Endothelial cell of umbilical vein (primary cell): ENCODE results near the gene HOXB7. TPM values are rescaled to one million over a fixed set of nuclear protein-coding genes. Genes with fewer than 3 reads are reported as not detected.

Experiments used
- BruUV-seq: library from RNA; stranded (reverse); fragments of 400-500 nt; replicated peaks from 2 replicates; lab custom pipeline; 2021; lab: Mats Ljungman, UMichigan
- CTCF ChIA-PET: fragments of 300-600, 350-600 bp; sonication (Branson Sonifier 250); formaldehyde crosslinking; loops from one replicate; lab custom pipeline; 2021; ENCODE audit warnings: antibody characterized with exemption, inconsistent platforms; lab: Charles Lee
- POLR2A ChIA-PET: fragments of 300-600, 350-600 bp; sonication (Branson Sonifier 250); formaldehyde crosslinking; loops from one replicate; lab custom pipeline; 2021; ENCODE audit warnings: antibody characterized with exemption, inconsistent platforms; lab: Charles Lee
- DNase-seq: peaks from one replicate; pipeline ENCODE4 v3.0.0-alpha.2; 2011; ENCODE audit warnings: low read depth, low spot score
- FAIRE-seq: peaks from 2 replicates; lab custom pipeline; 2011; peaks lifted over from hg19 to GRCh38; lab: Jason Lieb, UNC
- H2AFZ ChIP-seq: 2 replicates; pipeline ENCODE4 v1.6.0; 2012; ENCODE audit warnings: low read depth, low read length, control low read depth, inconsistent platforms
- H3K27ac ChIP-seq: 2 replicates; pipeline ENCODE4 v1.5.1; 2011; ENCODE audit warnings: low read depth, mild to moderate bottlenecking, control low read depth, low read length, moderate library complexity; ENCODE audit not compliant: insufficient read depth
- H3K27me3 ChIP-seq, 2 experiments: 2 replicates each; pipeline versions ENCODE4 v1.6.0 to v1.6.1; 2011; ENCODE audit warnings: low read length in 2 of 2, mixed read lengths in 1 of 2; ENCODE audit not compliant: control insufficient read depth in 2 of 2, insufficient read depth in 2 of 2
- H3K36me3 ChIP-seq, 2 experiments: 2 replicates in 1 of 2; 3 replicates in 1 of 2; pipeline ENCODE4 v1.5.1; 2011; ENCODE audit warnings: low read length in 2 of 2, mild to moderate bottlenecking in 1 of 2, moderate library complexity in 1 of 2; ENCODE audit not compliant: control insufficient read depth in 2 of 2, insufficient read depth in 2 of 2; ENCODE audit errors: extremely low read depth in 1 of 2
- H3K4me1 ChIP-seq: 3 replicates; pipeline ENCODE4 v1.5.1; 2011; ENCODE audit warnings: mild to moderate bottlenecking, low read length; ENCODE audit not compliant: control insufficient read depth, insufficient read depth; ENCODE audit errors: extremely low read depth
- H3K4me2 ChIP-seq: 2 replicates; pipeline ENCODE4 v1.6.1; 2011; ENCODE audit warnings: low read length, control low read depth, mixed read lengths; ENCODE audit not compliant: insufficient read depth
- H3K4me3 ChIP-seq, 3 experiments: fragments of 200-600 bp in 1 of 3; sonication (generic), shearing (Covaris generic) in 1 of 3; replicated peaks in 1 of 3; 2 replicates each; pipeline ENCODE4 v1.5.1; 2011 to 2016; ENCODE audit warnings: control low read depth in 3 of 3, low read length in 3 of 3, mild to moderate bottlenecking in 2 of 3, inconsistent platforms in 1 of 3, low read depth in 1 of 3, moderate library complexity in 1 of 3; ENCODE audit not compliant: insufficient read depth in 1 of 3
- H3K79me2 ChIP-seq: 2 replicates; pipeline ENCODE4 v1.6.0; 2012; ENCODE audit warnings: low read length, inconsistent platforms; ENCODE audit not compliant: control insufficient read depth, insufficient read depth
- H3K9ac ChIP-seq: replicated peaks from 2 replicates; pipeline ENCODE3; 2011; ENCODE audit warnings: low read length, control low read depth; ENCODE audit not compliant: insufficient read depth; ENCODE audit errors: extremely low read depth
- H3K9me1 ChIP-seq: replicated peaks from 3 replicates; pipeline ENCODE4 v1.6.0; 2011; ENCODE audit warnings: mild to moderate bottlenecking, low read length; ENCODE audit not compliant: control insufficient read depth, insufficient read depth; ENCODE audit errors: extremely low read depth
- H3K9me3 ChIP-seq: replicated peaks from 2 replicates; pipeline ENCODE4 v1.5.1; 2012; ENCODE audit warnings: low read length, inconsistent platforms; ENCODE audit not compliant: control insufficient read depth, insufficient read depth
- H4K20me1 ChIP-seq: replicated peaks from 2 replicates; pipeline ENCODE3; 2011; ENCODE audit warnings: mild to moderate bottlenecking, low read length; ENCODE audit not compliant: control insufficient read depth, insufficient read depth; ENCODE audit errors: extremely low read depth
- EZH2 ChIP-seq: IDR thresholded peaks from 2 replicates; pipeline ENCODE4 v1.6.1; 2012; ENCODE audit warnings: borderline replicate concordance, low read depth, mild to moderate bottlenecking, moderate library complexity, low read length, inconsistent platforms; ENCODE audit not compliant: severe bottlenecking
- JUN ChIP-seq: IDR thresholded peaks from 2 replicates; pipeline ENCODE4 v1.6.1; 2011; ENCODE audit warnings: borderline replicate concordance, low read depth; ENCODE audit not compliant: insufficient read length, insufficient read depth
- MYC ChIP-seq: IDR thresholded peaks from one replicate; pipeline ENCODE4 v1.6.1; 2011; ENCODE audit warnings: mild to moderate bottlenecking, low read depth, low read length
- POLR2AphosphoS5 ChIP-seq: IDR thresholded peaks from 2 replicates; pipeline ENCODE4 v1.6.1; 2012; ENCODE audit warnings: low read depth, mild to moderate bottlenecking, control low read depth, low read length, moderate library complexity; ENCODE audit not compliant: insufficient read depth
- dilution Hi-C: fragments of 300-500 bp; cut with MboI; formaldehyde crosslinking; loops from one replicate; pipeline ENCODE4 v1.15.0; 2019; ENCODE audit warnings: low sequenced_read_pairs; ENCODE audit not compliant: extremely low pct_ligation_motif_present
- intact Hi-C: fragments of 100-400 bp; cut with micrococcal nuclease; formaldehyde crosslinking; loops from one replicate; pipeline ENCODE4 v1.10.0; 2022
- polyA plus RNA-seq, 4 experiments: library from polyadenylated mRNA; depleted of rRNA in 3 of 4; stranded (reverse) in 3 of 4; unstranded in 1 of 4; fragments of >200 nt; gene quantifications; 2 replicates each; pipeline versions ENCODE4 v1.2.1 to v1.2.3, GENCODE V29; 2011 to 2012; ENCODE audit warnings: missing spikeins in 1 of 4
- total RNA-seq: library from RNA; stranded (reverse); gene quantifications from 2 replicates; pipeline ENCODE4 v1.2.3, GENCODE V29; 2021
- TF ChIP-seq, protein P1 (sequence below), 2 donors: IDR thresholded peaks; 1 replicate in 1 of 2; 2 replicates in 1 of 2; pipeline ENCODE4 v1.5.1; 2011; ENCODE audit warnings: low read length in 2 of 2, mild to moderate bottlenecking in 2 of 2, moderate library complexity in 2 of 2, control low read depth in 1 of 2, inconsistent platforms in 1 of 2, low read depth in 1 of 2; ENCODE audit not compliant: insufficient read depth in 1 of 2; ENCODE audit errors: extremely low read depth in 1 of 2

HOXB7 gene
- total and polyA plus RNA-seq, 2 donors (not counting 3 experiments of a cell fraction or from before 2014, with no cell fraction given) = 23.5 to 24.5 TPM

DNA sequence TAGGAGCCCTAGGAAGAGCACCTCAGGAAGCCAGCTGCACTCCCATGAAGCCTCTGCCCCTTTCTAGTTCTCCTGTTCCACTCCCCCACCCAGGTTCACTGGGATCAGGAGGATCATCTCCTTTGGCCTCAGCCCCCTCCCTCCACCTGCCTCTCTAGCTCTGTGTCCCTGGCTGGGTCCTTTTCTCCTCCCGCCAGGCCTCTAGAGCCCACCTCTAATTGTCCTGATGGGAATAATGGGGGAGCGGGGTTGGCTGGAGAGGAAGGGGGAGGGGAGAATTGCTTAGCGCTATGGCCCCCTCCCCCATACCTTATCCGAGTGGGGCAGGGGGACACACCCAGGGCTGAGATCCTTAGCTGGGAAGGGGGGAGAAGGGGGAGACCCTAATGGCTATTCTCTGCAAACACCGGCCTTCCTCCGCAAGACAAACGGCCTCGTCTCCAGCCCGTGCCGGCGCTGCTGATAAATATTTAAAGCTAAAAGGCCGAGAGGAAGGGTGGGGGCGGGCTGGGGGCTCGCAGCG, 997 bp downstream of the HOXB7 start:
- ChIA-PET CTCF (interaction anchor here (0.6 to 1.3 kb wide), 8 partner anchors 8 to 302 kb away, joined by 3 read pairs; no protein-coding TSS in a partner anchor), POLR2A (interaction anchor here (0.7 to 1.5 kb wide), 3 partner anchors 15 to 1680 kb away, joined by 3 read pairs; no protein-coding TSS in a partner anchor)
- Histone ChIP-seq H2AFZ (peak overlapping the region; percentile 43), H3K27me3 (peaks cover 1 to 2% of the 10 kb centered on the region in 2 experiments), H3K79me2 (peaks cover 19% of the 10 kb centered on the region), H3K4me1 (peaks cover 38% of the 10 kb centered on the region), H3K9me1 (no peaks in the 10 kb centered on the region), H3K9me3 (no peaks in the 10 kb centered on the region), H3K4me2 (peak overlapping the region; percentile 85), H3K36me3 (no peaks in the 10 kb centered on the region), H3K4me3 (peak overlapping the region; percentile 52 to 78 (median 70)), H3K27ac (no peak overlapping the region), H3K9ac (peak overlapping the region; percentile 83), H4K20me1 (no peaks in the 10 kb centered on the region)
- FAIRE-seq (no peak), DNase-seq (no peak)
- no TSS peak for BruUV-seq
- TF ChIP-seq EZH2 (no peak), POLR2AphosphoS5 (no peak), MYC (no peak), JUN (no peak)
- TF ChIP-seq, protein P1, sequence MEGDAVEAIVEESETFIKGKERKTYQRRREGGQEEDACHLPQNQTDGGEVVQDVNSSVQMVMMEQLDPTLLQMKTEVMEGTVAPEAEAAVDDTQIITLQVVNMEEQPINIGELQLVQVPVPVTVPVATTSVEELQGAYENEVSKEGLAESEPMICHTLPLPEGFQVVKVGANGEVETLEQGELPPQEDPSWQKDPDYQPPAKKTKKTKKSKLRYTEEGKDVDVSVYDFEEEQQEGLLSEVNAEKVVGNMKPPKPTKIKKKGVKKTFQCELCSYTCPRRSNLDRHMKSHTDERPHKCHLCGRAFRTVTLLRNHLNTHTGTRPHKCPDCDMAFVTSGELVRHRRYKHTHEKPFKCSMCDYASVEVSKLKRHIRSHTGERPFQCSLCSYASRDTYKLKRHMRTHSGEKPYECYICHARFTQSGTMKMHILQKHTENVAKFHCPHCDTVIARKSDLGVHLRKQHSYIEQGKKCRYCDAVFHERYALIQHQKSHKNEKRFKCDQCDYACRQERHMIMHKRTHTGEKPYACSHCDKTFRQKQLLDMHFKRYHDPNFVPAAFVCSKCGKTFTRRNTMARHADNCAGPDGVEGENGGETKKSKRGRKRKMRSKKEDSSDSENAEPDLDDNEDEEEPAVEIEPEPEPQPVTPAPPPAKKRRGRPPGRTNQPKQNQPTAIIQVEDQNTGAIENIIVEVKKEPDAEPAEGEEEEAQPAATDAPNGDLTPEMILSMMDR (IDR thresholded peaks at IDR 0.05; ENCODE audit: extremely low read depth in 1 of 2, insufficient read depth in 1 of 2, low read depth in 1 of 2, low read length in 2 of 2) = no peak
- dilution Hi-C loops = no loop called here
- intact Hi-C loops = no loop called here
